ENCODE results near the gene SULT4A1.

DNA sequence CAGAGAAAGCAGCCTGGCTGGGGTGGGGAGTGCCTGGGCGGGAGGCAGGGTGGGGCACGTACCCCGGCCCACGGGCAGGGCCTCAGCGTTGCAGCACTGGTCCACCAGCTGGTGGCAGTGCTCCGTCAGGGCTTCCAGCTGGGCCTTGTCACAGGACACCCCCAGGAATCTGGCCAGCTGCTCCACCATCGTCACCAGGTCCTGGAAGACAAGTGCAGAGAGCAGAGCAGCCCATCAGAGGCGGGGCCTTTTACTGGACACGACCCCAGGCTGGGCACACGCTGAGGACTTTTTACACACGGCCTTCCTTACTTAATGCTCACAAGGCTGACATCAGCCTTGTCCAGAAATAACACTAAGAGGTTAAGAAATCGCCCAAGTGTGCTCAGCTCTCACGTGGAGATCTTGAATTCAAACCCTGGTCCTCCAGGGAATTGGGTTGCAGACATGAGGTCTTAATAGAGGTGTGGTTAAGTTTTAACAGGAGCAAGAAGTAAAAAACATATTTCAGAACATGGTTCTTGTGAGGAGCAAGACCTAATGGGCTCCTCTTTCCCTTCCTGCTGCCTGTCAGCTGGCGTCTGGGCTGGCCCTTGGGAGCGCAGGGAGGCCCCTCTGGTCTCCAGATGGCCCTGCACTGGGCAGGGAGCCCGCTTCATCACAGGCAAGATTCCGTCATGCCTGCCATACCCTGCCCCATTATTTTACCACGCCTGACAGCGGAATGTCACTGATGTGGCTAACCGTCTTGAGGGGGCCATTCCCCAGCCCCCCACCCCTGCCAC lies 33.1 kb downstream of the SULT4A1 start:
- no peak for TF ChIP-seq ZNF70 (CRISPR knock-in tag; IDR thresholded peaks at IDR 0.05)
- TF ChIP-seq ZFP3 (CRISPR knock-in tag; IDR thresholded peaks at IDR 0.05): no peak
- TF ChIP-seq ZNF8 (CRISPR knock-in tag; IDR thresholded peaks at IDR 0.05): no peak
- TF ChIP-seq, protein P1, sequence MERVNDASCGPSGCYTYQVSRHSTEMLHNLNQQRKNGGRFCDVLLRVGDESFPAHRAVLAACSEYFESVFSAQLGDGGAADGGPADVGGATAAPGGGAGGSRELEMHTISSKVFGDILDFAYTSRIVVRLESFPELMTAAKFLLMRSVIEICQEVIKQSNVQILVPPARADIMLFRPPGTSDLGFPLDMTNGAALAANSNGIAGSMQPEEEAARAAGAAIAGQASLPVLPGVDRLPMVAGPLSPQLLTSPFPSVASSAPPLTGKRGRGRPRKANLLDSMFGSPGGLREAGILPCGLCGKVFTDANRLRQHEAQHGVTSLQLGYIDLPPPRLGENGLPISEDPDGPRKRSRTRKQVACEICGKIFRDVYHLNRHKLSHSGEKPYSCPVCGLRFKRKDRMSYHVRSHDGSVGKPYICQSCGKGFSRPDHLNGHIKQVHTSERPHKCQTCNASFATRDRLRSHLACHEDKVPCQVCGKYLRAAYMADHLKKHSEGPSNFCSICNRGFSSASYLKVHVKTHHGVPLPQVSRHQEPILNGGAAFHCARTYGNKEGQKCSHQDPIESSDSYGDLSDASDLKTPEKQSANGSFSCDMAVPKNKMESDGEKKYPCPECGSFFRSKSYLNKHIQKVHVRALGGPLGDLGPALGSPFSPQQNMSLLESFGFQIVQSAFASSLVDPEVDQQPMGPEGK (CRISPR knock-in tag; IDR thresholded peaks at IDR 0.05; ENCODE audit: borderline replicate concordance): peak; percentile 99
- TF ChIP-seq, protein P2, sequence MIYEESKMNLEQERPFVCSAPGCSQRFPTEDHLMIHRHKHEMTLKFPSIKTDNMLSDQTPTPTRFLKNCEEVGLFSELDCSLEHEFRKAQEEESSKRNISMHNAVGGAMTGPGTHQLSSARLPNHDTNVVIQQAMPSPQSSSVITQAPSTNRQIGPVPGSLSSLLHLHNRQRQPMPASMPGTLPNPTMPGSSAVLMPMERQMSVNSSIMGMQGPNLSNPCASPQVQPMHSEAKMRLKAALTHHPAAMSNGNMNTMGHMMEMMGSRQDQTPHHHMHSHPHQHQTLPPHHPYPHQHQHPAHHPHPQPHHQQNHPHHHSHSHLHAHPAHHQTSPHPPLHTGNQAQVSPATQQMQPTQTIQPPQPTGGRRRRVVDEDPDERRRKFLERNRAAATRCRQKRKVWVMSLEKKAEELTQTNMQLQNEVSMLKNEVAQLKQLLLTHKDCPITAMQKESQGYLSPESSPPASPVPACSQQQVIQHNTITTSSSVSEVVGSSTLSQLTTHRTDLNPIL (CRISPR knock-in tag; IDR thresholded peaks at IDR 0.05; ENCODE audit: low read depth): no peak
- no peak for TF ChIP-seq ESRRG (CRISPR knock-in tag; IDR thresholded peaks at IDR 0.05)
